Activated CD4-positive, CD25-positive, alpha-beta regulatory T cell (primary cell): Measurements from ENCODE around the gene NBPF9.
"Not testable (repeated sequence)": the region's sequence is repeated elsewhere in the genome, so short reads cannot be mapped to it uniquely, and the experiment has no call there.

ENCODE experiments used
- DNase-seq, 4 experiments: peaks; one replicate each; lab custom pipeline; 2025; lab: John Stamatoyannopoulos, UW

The NBPF9 gene

DNA sequence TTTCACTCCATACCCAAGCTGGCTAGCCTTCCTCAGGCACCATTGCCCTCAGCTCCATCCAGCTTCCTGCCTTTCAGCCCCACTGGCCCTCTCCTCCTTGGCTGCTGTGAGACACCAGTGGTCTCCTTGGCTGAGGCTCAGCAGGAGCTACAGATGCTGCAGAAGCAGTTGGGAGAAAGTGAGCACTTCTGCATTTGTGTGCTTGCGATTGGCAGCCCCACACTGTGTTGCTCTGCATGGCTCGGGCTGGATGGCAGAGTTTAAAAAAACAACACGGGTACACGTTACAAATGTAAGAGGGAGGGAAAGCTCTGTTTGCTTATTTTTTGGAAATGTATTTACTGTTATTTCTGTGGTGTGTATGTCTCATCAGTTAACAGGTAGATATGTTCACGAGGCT is 90.8 kb downstream of the NBPF9 start:
- not testable (repeated sequence) for DNase-seq

DNA sequence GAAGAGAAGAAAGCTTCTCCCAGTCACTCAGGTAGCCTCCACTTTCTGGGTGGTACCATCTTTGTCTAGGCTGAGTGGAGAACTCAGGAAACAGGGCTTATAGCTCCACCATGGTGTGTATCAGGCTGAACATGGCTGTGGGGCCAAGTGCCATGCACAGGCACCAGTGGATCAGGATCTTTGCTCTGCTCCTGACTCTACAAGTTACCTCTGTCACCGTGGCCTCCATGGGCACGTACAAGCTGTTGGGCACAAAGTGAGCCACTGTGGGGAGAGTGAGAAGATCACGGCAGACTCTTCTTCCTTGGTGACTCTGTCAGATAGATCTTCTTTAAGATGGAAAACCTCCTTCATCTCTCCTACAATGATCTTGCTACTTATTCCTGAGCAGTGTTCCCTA is 93.6 kb downstream of the NBPF9 start:
- not testable (repeated sequence) for DNase-seq

DNA sequence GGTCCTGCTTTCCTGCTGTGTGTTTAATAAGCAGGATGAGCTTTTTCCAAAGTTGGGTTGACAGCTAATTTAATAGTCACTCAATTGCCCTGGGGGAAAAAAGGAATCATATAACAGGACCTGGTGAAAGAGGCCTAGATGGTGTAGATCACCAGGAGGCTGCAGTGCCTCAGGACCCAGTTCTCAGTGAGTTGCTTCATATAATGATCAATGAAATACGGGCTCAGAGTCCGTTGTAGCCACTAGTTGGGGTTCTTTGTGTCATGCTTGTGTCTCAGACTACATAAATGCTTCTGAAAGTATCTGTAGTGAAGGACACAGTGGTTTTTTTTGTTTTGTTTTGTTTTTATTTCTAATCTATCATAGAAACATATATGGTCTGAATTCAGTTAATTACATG is 94.6 kb downstream of the NBPF9 start:
- not testable (repeated sequence) for DNase-seq

DNA sequence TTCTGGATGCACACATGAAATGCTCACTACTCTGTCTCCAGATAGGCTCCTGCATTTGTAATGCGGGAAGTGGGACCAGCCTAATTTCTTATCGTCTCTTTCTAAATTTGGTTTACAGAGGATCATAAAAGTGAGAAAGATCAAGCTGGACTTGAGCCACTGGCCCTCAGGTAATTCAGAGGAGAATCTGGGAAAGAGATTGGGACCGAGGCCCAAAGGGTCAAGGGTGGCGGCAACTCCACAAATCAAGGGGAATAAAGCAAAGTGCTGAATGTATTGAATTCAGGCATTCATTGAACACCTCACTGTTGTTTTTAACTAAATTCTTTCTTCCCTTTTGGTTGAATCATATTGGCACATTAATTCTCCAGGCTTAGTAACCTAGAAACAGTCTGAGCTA is 95.0 kb downstream of the NBPF9 start:
- DNase-seq: not testable (repeated sequence)
